ENCODE measurements around the gene ASPHD2. TPM values are rescaled to one million over a fixed set of nuclear protein-coding genes. Genes with fewer than 3 reads are reported as not detected.

The ASPHD2 gene
- total and polyA plus RNA-seq, 4 donors: 0.31 to 1.6 (median 0.95) TPM

DNA sequence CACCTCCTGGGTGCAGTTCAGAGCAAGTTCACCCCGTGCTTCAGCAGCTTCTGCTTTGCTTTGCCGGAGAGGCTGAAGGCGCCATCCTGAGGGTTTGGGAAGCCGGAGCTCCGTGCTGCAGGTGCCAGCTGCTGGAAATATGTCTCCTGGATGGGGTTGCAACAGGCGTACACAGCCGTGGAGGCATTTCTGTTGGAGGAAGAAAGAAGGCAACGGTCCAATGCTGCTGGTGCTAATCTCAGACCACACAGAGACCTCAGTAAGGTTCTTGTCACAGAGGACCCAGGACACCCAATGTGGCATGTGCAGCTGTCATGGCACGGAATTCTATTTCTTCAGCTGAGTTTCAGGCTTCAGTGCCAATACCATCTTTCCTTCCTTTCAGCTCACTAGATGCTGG lies 24.2 kb downstream of the ASPHD2 start:
- Histone ChIP-seq H3K9me3 (ENCODE audit: control insufficient read depth in 4 of 4, insufficient read depth in 3 of 4, low read length in 3 of 4) (no peaks in the 10 kb centered on the region), H3K36me3 (ENCODE audit: control insufficient read depth in 4 of 4, insufficient read depth in 4 of 4, low read length in 4 of 4) (peaks cover 14 to 41% (median 21%) of the 10 kb centered on the region in 4 donors), H3K27me3 (ENCODE audit: control insufficient read depth in 3 of 3, insufficient read depth in 3 of 3, low read length in 2 of 3) (no peaks in the 10 kb centered on the region), H3K4me3 (no peak overlapping the region), H3K27ac (ENCODE audit: low read depth in 1 of 2, low read length in 1 of 2) (no peak overlapping the region), H3K9ac (ENCODE audit: insufficient read depth in 1 of 2, low read length in 2 of 2) (no peak overlapping the region), H3K4me1 (ENCODE audit: control insufficient read depth in 5 of 5, insufficient read depth in 5 of 5, low read length in 5 of 5) (no peaks in the 10 kb centered on the region)
- DNase-seq: no peak
- TF ChIP-seq, protein P1, sequence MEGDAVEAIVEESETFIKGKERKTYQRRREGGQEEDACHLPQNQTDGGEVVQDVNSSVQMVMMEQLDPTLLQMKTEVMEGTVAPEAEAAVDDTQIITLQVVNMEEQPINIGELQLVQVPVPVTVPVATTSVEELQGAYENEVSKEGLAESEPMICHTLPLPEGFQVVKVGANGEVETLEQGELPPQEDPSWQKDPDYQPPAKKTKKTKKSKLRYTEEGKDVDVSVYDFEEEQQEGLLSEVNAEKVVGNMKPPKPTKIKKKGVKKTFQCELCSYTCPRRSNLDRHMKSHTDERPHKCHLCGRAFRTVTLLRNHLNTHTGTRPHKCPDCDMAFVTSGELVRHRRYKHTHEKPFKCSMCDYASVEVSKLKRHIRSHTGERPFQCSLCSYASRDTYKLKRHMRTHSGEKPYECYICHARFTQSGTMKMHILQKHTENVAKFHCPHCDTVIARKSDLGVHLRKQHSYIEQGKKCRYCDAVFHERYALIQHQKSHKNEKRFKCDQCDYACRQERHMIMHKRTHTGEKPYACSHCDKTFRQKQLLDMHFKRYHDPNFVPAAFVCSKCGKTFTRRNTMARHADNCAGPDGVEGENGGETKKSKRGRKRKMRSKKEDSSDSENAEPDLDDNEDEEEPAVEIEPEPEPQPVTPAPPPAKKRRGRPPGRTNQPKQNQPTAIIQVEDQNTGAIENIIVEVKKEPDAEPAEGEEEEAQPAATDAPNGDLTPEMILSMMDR (IDR thresholded peaks at IDR 0.05; ENCODE audit: control extremely low read depth, extremely low read depth): no peak
- ATAC-seq (ENCODE audit: insufficient read depth, low FRiP score): no peak
- 94 to 95% methylated on average over 9 of the region's 9 CpGs for WGBS, 2 donors

DNA sequence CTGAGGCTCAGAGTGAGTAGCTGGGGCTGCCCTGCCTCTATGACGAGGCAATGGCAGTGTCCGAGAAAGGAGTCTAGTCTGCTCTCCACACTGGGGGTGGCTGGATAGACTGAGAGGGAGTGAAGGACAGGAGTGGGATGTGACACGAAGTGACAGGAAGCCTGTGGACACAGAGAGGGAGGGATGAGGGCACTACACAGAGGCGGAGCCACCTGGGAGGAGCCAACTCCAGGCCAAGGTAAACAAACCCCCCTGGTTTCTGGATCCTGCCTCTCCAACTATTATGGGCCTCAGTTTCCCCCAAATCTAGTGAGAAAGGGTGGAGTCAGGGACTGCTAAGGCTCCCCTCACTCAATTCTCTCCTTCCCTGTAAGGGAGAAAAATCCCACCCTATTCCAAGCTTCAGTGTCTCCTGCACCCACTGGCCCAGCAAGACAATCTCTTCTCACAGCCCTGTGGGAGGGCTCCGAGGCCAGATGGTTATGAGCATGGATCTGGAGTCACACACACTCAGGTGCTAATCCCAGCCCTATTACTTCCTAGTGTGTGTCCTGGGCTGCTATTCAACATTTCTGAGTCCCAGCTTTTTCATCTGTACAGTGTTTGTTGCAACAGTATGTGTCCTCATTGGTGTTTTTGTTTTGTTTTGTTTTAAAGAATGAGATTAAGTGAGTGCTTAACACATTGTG lies 24.9 kb downstream of the ASPHD2 start:
- Histone ChIP-seq H3K36me3 (ENCODE audit: control insufficient read depth in 4 of 4, insufficient read depth in 4 of 4, low read length in 4 of 4) (peaks cover 16 to 45% (median 22%) of the 10 kb centered on the region in 4 donors), H3K4me1 (ENCODE audit: control insufficient read depth in 5 of 5, insufficient read depth in 5 of 5, low read length in 5 of 5) (no peaks in the 10 kb centered on the region), H3K27ac (ENCODE audit: low read depth in 1 of 2, low read length in 1 of 2) (no peak overlapping the region), H3K9me3 (ENCODE audit: control insufficient read depth in 4 of 4, insufficient read depth in 3 of 4, low read length in 3 of 4) (no peaks in the 10 kb centered on the region), H3K4me3 (no peak overlapping the region), H3K9ac (ENCODE audit: insufficient read depth in 1 of 2, low read length in 2 of 2) (no peak overlapping the region), H3K27me3 (ENCODE audit: control insufficient read depth in 3 of 3, insufficient read depth in 3 of 3, low read length in 2 of 3) (no peaks in the 10 kb centered on the region)
- no peak for DNase-seq
- TF ChIP-seq, protein P1 (IDR thresholded peaks at IDR 0.05; ENCODE audit: control extremely low read depth, extremely low read depth): no peak
- WGBS, 2 donors: 80 to 84% methylated on average over 5 of the region's 5 CpGs
- no peak for ATAC-seq (ENCODE audit: insufficient read depth, low FRiP score)

DNA sequence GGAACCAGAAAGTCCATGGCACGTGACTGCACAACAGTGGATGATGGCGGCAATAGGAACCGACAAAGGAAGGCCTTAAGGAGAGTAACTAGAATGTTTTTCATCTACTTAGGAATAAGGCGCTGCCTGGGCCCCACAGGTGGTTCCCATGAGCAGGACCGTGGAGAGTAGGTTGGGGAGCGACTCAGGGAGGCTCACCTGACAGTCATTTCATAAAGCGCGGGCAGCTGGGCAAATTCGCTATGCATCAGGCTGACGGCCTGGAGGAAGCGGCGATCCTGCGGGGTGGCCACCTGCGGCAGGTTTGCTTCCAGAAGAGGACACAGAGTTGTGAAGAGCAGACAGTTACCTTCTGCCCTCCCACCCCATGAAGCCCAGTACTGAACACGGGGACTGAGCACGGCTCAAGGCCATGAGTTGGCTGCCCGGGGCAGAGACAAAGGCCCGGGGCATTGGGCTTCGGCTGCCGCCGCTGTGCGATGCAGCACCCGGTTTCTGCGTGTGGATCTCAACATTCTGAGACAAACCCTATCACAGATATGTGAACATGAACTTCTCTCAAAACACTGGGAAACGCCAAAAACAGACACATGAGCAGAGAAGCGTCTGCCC lies 28.7 kb downstream of the ASPHD2 start:
- Histone ChIP-seq H3K4me1 (ENCODE audit: control insufficient read depth in 5 of 5, insufficient read depth in 5 of 5, low read length in 5 of 5) (no peaks in the 10 kb centered on the region), H3K4me3 (no peak overlapping the region), H3K27ac (ENCODE audit: low read depth in 1 of 2, low read length in 1 of 2) (no peak overlapping the region), H3K36me3 (ENCODE audit: control insufficient read depth in 4 of 4, insufficient read depth in 4 of 4, low read length in 4 of 4) (peaks cover 15 to 39% (median 29%) of the 10 kb centered on the region in 4 donors), H3K9me3 (ENCODE audit: control insufficient read depth in 4 of 4, insufficient read depth in 3 of 4, low read length in 3 of 4) (no peaks in the 10 kb centered on the region), H3K27me3 (ENCODE audit: control insufficient read depth in 3 of 3, insufficient read depth in 3 of 3, low read length in 2 of 3) (no peaks in the 10 kb centered on the region), H3K9ac (ENCODE audit: insufficient read depth in 1 of 2, low read length in 2 of 2) (no peak overlapping the region)
- TF ChIP-seq, protein P1 (IDR thresholded peaks at IDR 0.05; ENCODE audit: control extremely low read depth, extremely low read depth): no peak
- DNase-seq (no peak), ATAC-seq (ENCODE audit: insufficient read depth, low FRiP score) (no peak)
- 96 to 97% methylated on average over 26 of the region's 26 CpGs for WGBS, 2 donors
